NCI-H446 treated with DMSO at 0.1 percent for 48 hours (cell line): Measurements from ENCODE around the gene AP2B1.
"Not testable (repeated sequence)": the region's sequence is repeated elsewhere in the genome, so short reads cannot be mapped to it uniquely, and the experiment has no call there.

Source experiments
- DNase-seq: peaks from one replicate; lab custom pipeline; 2025; lab: John Stamatoyannopoulos, UW

AP2B1 gene

GRCh38 chr17:35748979-35749378 is 161.9 kb downstream of the AP2B1 start:
- DNase-seq, result no peak

GRCh38 chr17:35749560-35750412 is 162.7 kb downstream of the AP2B1 start:
- DNase-seq, result no peak

- no peak for DNase-seq
Measured at GRCh38 chr17:35750526-35751395, 163.6 kb downstream of the AP2B1 start.

GRCh38 chr17:35751541-35751940 is 164.4 kb downstream of the AP2B1 start:
- DNase-seq, result not testable (repeated sequence)

GRCh38 chr17:35752471-35752870 is 165.3 kb downstream of the AP2B1 start:
- no peak for DNase-seq

GRCh38 chr17:35752945-35753764 is 166.0 kb downstream of the AP2B1 start, which contains the start of gene GAS2L2:
Gene GAS2L2 (minus strand): TSS chr17:35753239. CDS start chr17:35752850, 389 bp downstream.
- no peak for DNase-seq

GRCh38 chr17:35757243-35757642 is 170.1 kb downstream of the AP2B1 start:
- DNase-seq, result no peak

GRCh38 chr17:35760587-35760986 is 173.5 kb downstream of the AP2B1 start, which contains the start of gene C17orf50:
Gene C17orf50 (plus strand): TSS chr17:35760887. CDS start chr17:35760942, 55 bp downstream.
- DNase-seq, result no peak

GRCh38 chr17:35761601-35762000 is 174.5 kb downstream of the AP2B1 start:
- DNase-seq, result no peak

- no peak for DNase-seq
Measured at GRCh38 chr17:35763767-35764122, 176.6 kb downstream of the AP2B1 start.

GRCh38 chr17:35764123-35764991 is 177.2 kb downstream of the AP2B1 start:
- DNase-seq, result peak; percentile 44

- no peak for DNase-seq
Measured at GRCh38 chr17:35765086-35765710, 178.1 kb downstream of the AP2B1 start.

- no peak for DNase-seq
Measured at GRCh38 chr17:35765756-35766488, 178.8 kb downstream of the AP2B1 start.

- DNase-seq, result no peak
Measured at GRCh38 chr17:35766489-35766877, 179.4 kb downstream of the AP2B1 start.

- DNase-seq, result no peak
Measured at GRCh38 chr17:35766903-35767510, 179.9 kb downstream of the AP2B1 start.

GRCh38 chr17:35768797-35769196 is 181.7 kb downstream of the AP2B1 start:
- DNase-seq, result no peak

GRCh38 chr17:35769895-35770486 is 182.9 kb downstream of the AP2B1 start:
- no peak for DNase-seq

- DNase-seq, result no peak
Measured at GRCh38 chr17:35773129-35773528, 186.0 kb downstream of the AP2B1 start.
